ENCODE data around the gene MTUS2.

Gene MTUS2

GRCh38 chr13:29476046-29476445, 655.9 kb downstream of the MTUS2 start:
- DNase-seq: no peak

GRCh38 chr13:29479716-29480492, 659.8 kb downstream of the MTUS2 start:
- no peak for DNase-seq

- DNase-seq: no peak
Observed at GRCh38 chr13:29480893-29481525, 660.9 kb downstream of the MTUS2 start.

DNA sequence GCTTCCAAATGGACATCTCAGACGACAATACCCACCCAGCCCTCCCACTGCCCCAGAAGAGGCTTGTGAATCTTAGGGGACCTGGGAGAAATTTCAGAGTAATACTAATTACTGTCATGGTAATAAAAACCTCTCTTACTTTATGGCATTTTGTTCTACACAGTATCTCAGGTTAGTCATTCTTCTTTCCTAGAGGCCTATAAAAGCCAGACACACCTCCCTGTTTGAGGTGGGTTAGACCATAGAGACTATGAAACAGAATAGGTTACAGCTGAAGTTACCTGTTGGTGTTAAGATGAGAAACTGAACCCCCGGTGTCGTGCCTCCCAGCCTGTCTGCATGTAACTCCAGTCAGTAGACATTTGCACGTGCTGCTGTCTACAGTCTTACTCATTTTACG, 661.5 kb downstream of the MTUS2 start:
- no peak for DNase-seq

- no peak for DNase-seq
Observed at GRCh38 chr13:29482504-29482903, 662.4 kb downstream of the MTUS2 start.

DNA sequence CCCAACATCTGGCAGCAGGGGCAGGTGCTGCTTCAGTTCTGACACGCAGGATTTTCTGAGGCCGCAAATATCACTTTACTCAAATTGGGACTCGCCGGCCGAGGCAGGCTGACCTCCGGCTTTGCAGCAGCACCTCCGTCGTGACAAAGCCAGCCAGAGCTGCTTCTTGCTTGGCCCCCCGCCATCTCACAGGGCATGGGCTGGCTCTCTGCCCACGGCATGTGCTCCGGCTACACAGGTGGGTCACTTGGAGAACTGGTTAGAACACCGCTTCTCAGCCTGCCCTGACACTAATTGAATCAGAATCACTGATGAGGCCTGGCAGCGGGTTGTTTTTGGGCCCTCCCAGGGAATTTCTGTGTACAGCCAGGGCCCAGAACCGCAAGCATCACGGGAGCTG, 663.1 kb downstream of the MTUS2 start:
- no peak for DNase-seq

GRCh38 chr13:29483623-29484022, 663.5 kb downstream of the MTUS2 start:
- DNase-seq: no peak

DNA sequence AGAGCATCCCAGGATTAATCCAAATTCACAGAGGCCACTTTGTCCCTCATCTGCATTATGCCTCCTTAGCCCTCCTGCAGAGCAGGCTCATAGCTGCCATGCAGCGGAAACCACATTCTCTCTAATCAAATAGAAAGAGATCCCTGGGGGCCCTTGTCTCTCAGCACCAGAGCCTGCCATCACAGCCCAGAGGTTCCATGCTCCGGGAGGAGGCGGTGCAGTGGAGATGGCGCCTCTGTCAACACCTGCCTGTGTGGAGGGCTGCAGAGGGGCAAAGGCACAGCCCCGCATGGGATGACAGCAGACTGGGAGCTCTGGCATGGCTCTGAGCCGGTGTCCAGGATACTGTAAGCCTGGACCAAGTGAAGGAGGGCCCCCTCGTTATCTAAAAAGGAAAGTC, 664.1 kb downstream of the MTUS2 start:
- DNase-seq: no peak

DNA sequence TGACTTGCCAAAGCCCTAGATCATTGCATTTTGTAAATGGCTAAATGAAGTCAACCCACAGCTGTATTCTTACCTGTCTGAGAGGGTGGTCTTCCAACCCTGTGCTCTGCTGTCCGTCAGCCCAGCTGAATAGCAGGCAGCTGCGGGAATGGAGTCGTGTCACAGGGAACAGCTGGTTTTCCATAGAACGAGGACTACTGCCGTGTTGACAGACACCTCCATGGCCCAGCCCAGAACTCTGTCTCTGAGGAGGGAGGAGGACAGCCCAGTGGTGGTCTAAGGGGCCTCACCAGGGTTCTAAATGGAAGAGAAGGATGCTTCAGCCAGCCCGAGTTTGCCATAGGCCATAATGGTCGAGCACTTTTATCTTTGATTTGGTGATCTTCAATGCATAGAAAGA, 664.7 kb downstream of the MTUS2 start:
- no peak for DNase-seq

GRCh38 chr13:29486551-29486950, 666.4 kb downstream of the MTUS2 start:
- DNase-seq: no peak

DNA sequence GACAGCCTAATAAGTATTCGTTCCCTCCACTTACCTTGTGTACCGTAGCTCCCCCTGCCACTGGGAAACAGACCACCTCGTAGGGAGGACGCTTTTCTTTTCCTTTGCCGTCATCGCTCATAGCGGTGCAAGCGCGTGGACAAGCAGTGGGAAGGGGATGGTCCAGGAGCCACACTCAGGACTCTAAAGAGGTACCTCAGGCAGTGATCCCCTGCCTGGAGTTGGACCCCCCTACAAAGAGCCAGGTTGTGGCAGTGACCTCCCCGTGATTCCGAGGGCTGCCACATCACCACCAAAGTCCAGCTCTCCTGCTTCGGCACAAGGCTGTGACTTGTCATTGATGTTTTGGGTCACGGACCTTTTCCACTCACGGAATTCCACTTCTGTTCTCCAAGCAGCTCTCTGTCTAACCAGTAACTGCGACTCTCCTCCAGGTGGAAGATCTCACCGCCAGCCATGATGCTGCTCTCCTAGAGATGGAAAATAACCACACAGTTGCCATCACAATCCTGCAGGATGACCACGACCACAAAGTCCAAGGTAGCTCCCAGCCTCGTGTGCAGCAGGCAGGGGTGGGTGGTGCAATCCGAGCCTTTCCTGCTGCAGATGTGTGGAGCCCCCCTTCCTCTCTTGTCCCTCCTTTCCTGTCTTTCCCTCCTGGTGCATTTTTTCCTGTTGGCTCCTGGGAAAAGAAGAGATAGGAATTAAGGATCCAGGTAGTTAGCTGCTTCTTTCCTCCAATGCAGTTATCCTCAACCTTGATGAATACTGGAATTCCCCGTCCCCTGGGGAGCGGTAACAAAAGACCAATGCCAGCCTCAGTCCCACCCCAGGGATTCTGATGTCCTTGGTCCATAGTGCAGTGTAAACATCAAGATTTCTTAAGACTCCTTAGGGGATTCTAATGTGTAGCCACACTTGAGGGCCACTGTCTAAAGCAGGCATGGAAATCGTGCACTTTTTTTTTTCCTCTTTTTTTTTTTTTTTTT, 667.6 kb downstream of the MTUS2 start:
- DNase-seq: no peak

DNA sequence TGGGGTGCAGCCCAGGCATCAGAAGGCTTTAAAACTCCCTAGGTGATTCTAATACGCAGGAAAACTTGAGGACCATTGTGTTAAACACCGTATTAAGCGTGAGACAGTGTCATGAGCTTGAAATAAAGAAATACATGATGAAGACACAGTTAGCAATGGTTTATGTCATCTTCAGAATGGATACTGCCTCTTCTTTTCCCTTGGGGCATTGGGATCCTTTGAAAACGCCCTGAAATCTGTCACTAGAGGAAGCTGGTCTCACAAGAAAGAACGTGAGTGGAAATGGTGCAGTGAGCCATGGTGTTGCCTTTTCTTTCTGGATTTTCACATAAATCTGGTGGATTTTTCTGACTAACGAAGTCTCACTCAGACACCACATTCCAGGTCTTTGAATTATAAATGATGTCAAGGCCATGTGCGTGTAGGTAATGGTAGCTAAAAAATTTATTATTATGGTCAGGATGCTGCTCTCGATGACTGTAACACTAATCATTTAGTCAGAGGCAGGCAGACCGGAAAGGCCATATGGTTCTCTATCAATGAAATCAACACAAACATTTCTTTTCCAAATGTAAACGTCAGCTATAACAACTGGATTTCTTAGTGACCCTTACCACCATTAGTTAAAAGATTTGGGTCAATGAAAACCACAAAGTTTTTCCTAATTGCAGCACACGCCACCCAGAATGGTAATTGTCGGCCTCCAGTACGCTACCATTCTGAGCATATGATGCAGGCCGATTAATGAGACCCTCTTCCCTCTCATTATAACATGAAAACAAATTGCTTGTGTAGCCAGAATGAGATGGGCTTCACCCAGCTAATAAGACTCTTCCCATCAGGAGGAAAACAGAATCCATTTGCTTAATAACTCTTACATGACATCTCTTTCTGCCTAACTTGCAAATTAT, 669.8 kb downstream of the MTUS2 start:
- DNase-seq: no peak

DNA sequence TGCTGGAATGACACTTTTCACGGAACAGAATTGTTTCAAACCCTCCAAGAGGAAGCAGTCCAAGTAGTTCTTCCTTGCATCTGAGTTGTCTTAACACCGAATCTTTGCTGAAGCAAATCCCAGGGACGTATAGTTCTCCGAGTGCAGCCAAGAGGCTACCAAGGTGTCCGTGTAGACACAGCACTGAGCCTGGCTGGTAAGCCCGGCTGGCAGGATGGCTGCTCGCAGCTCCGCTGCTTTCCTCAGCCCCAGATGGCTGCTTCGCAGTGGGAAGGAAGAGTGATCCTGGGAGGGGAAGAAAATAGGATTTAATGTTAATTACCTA, 670.4 kb downstream of the MTUS2 start:
- no peak for DNase-seq

- DNase-seq: no peak
Observed at GRCh38 chr13:29491248-29491647, 671.1 kb downstream of the MTUS2 start.

GRCh38 chr13:29493796-29494195, 673.7 kb downstream of the MTUS2 start:
- no peak for DNase-seq

- DNase-seq: no peak
Observed at GRCh38 chr13:29494520-29494919, 674.4 kb downstream of the MTUS2 start.

GRCh38 chr13:29496241-29496712, 676.1 kb downstream of the MTUS2 start:
- DNase-seq: peak in 1 of 56 donors; percentile 24

GRCh38 chr13:29497137-29497654, 677.1 kb downstream of the MTUS2 start:
- DNase-seq: no peak

- DNase-seq: no peak
Observed at GRCh38 chr13:29498426-29499040, 678.4 kb downstream of the MTUS2 start.

DNA sequence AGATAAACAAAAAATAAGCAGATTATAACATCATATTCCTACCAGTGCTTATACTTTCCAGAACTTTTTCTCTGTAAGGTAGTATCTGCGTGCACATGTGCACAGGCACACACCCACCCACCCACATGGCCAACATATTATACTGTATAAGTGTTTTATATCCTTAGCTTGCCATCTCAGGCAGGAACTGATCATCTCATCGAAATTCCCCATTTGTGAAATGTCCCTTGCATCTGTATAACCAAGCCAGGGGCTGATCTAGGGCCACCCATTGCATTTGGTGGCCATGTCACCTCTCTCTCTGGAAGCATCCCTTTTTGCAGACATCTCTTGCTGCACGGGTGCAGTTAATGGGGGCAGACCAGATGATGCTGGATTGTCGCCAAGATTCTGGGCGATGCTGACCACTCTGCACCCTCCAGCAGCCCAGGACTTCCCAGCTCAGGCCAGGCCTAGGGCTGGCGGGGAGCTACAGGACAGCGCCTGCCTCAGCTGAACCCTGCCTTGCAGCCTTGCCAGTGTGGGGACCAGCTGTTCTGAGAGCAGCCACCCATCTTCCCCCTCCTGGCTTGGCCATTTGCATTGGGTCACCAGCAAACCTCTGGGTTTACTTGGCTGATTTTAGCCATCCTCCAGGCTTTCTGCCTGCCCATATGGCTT, 679.5 kb downstream of the MTUS2 start:
- no peak for DNase-seq

All from nucleus accumbens (tissue), 56 donors.